GM04504 (cell line): ENCODE results near the gene PAK2.
"Not testable (repeated sequence)": the region's sequence is repeated elsewhere in the genome, so short reads cannot be mapped to it uniquely, and the experiment has no call there.

Experiments
- DNase-seq: peaks from one replicate; pipeline ENCODE4 v3.0.0-alpha.2; 2012; ENCODE audit warnings: low read depth

PAK2 gene

DNA sequence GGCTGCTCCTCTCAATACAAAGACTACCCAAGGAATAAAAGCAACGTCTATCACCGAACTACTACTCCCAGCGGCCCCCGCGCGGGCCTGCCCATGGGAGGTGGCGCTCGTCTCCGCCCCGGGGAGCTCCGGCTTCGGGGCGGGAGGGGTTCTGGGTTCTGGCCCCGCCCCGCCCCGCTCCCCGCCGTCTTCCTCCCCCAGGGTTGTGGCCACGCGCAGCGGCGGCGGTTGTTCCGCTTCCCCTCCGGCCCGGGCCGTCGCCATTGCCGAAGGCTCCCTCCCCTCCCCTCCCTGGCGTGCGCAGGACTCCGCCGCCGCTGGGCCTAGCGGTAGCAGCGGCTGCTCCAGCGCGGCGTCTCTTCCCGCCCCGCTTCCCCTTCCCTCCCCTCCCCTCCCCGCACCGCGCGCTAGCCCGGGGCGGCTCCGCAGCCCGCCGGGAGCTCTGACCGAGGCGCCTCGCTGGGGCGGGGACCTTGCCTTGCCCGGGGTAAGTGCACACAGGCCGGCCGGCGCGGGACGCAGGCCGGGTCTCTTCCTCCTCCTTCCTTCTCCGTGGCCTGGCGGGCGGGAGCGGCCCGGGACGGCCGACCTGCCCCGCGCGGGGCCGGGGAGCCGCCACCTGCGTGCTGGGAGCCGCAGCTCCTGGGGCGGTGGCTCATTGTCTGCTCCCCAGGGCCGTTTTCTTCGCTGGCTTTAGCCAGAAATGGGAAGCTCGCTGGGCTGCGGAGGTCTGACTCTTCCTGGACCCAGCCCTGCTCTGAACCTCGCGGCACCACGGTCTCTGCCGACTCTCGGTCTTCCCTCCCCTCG, at the start of gene PAK2:
PAK2 (plus strand) TSS at position 187 of the 810 bp plus-strand sequence. CDS start 42,790 bp downstream, outside the sequence.
- DNase-seq: peak; percentile 71

GRCh38 chr3:196689941-196690660, 49.6 kb upstream of the PAK2 start:
- DNase-seq: no peak

DNA sequence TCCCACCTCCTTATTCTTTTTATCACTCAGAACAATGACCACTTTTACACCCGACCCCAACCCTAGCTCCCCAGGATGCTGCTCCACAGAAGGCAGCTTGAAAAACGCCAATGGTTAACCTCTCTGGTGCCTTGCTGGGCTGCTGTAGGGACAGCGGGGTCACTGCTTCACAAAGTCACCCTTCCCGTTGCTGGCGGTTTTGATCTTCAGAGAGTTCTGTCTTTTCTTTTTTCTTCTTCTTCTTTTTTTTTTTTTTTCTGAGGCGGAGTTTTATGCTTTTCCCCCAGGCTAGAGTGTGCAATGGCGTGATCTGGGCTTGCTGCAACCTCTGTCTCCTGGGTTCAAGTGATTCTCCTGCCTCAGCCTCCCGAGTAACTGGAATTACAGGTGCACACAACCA, 48.3 kb upstream of the PAK2 start:
- DNase-seq: no peak

DNA sequence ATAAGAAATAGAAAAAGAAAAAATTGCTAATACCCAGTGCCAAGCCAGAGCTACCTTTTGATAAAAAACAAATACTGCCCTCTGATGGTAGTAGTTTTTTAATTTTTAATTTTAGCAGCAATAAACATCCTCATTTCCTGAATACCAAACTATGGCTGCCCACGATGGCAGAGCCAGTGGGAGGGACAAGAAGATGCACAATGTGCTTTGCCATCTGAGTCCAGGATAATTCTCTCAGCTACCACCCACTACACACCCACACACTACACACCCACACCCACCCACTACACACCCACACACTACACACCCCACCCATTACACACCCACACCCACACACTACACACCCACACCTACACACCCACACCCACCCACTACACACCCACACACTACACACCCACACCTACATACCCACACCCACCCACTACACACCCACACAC, 45.4 kb upstream of the PAK2 start:
- DNase-seq: no peak

DNA sequence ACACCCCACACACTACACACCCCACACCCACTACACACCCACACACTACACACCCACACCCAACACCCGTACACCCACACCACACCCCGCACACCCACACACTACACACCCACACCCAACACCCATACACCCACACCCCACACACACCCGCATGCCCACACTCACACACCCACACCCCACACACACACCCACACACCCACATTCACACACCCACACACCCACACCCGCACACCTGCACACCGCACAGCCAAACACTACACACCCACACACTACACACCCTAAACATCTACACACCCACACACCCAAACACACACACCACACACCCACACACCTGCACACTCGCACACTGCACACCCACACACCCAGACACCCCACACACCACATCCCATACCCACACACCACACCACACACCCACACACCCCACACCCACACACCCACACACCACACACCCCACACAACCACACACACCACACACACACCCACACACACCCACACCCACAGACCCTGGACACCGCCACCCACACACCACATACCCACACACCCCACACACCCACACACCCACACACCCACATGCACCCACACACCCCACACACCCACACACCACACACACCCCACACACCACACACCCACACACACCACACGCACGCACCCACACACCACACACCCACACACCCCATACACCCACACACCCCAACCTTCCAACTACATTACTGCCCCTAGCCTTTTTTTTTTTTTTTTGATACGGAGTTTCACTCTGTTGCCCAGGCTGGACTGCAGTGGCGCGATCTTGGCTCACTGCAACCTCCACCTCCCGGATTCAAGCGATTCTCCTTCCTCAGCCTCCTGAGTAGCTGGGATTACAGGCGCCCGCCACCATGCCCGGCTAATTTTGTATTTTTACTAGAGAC, 44.5 kb upstream of the PAK2 start:
- DNase-seq: no peak

DNA sequence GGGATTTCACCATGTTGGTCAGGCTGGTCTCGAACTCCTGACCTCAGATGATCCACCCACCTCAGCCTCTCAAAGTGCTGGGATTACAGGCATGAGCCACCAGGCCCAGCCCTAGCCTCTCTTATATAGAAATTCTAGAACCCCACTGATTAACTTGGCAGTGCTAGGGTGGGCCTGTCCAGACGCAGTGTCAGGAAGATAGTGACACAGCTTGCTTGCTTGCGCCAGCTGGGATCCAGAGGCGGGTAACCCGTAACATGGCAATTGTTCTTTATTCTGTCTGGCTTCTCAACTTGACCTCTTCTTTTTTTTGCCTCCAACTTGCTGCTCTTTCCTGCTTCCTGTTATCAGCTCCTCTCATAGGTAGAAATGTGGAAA, 43.8 kb upstream of the PAK2 start:
- no peak for DNase-seq

DNA sequence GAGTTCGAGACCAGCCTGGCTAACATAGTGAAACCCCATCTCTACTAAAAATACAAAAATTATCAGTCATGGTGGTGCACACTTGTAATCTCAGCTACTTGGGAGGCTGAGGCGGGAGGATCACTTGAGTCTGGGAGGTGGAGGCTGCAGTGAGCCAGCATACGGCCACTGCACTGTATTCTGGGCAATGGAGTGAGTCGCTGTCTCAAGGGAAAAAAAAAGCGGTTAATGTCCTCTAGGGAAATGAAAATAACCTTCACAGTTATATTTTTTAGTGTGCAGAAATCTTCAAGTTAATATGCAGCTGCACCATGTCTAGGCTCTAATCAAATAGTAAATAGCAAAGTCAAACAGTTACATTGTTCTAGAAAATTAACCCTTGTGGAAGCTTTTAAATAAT, 42.4 kb upstream of the PAK2 start:
- no peak for DNase-seq

GRCh38 chr3:196699749-196700148, 39.9 kb upstream of the PAK2 start:
- DNase-seq: no peak

DNA sequence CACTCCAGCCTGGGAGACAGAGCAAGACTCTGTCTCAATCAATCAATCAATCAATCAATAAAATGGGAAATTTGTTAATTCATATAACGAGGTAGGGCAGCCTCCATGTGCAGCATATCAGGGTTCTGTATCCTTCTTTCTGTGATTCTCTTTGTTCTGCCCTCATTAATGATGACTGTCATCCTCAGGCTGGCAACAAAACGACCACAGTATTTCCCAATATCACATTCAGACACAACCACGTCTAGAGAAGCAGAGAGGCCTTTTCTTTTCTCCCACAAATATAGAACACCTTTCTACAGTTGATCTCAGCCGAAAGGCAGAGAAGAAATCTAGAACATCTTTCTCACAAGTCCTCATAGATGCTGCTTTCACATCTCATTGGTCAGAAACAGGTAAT, 38.9 kb upstream of the PAK2 start:
- no peak for DNase-seq

- DNase-seq: no peak
Measured at GRCh38 chr3:196706327-196706726, 33.3 kb upstream of the PAK2 start.

- DNase-seq: no peak
Measured at GRCh38 chr3:196706731-196707130, 32.9 kb upstream of the PAK2 start.

GRCh38 chr3:196707566-196707965, 32.1 kb upstream of the PAK2 start:
- no peak for DNase-seq

GRCh38 chr3:196708467-196708866, 31.2 kb upstream of the PAK2 start:
- DNase-seq: no peak

GRCh38 chr3:196711838-196712513, 27.7 kb upstream of the PAK2 start, which contains the start of the genes CEP19 and PIGX:
Gene CEP19 (minus strand): TSS chr3:196712250. CDS start chr3:196708657, 3,593 bp downstream.
Gene PIGX (plus strand): TSS chr3:196712377.
- peak; percentile 77 for DNase-seq

DNA sequence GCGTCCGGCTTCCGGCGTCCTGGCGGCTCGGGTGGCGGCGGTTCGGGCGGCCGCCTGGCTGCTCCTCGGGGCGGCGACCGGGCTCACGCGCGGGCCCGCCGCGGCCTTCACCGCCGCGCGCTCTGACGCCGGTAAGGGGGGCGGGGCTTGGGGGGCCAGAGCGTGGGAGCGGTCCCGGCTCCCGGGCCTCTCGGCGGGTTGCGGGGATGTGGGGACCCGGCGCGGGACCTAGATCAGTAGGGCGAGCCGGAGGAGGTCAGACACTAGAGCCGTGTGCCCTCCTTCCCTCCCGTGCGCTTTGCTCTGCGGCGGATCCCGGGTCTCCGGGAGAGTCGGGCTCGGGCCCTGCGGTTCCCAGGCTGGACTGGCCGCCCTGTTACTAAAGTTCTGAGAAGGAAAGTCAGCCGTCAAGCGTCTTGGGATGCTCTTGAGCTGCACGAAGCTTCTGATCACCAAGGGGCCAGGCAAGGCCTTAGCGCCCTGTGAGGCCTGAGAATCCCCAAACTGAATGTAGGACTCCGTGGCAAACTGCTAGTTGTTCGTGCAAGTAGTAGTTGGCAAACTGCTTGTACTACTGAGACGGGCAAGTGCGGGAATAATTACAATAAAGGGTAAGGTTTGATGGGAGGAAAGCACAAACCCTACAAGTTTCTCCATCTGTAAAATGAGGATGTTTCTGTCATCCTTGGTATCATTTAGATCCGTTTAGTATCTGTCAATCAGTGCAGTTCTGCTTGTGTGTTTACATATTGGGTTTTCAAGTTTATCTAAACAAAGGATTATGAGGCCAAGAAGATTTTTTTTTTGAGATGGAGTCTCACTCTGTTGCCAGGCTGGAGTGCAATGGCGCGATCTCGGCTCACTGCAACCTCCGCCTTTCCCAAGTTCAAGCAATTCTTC, 26.9 kb upstream of the PAK2 start:
- peak; percentile 46 for DNase-seq

GRCh38 chr3:196717162-196717561, 22.5 kb upstream of the PAK2 start:
- not testable (repeated sequence) for DNase-seq

GRCh38 chr3:196721097-196721496, 18.6 kb upstream of the PAK2 start:
- no peak for DNase-seq

DNA sequence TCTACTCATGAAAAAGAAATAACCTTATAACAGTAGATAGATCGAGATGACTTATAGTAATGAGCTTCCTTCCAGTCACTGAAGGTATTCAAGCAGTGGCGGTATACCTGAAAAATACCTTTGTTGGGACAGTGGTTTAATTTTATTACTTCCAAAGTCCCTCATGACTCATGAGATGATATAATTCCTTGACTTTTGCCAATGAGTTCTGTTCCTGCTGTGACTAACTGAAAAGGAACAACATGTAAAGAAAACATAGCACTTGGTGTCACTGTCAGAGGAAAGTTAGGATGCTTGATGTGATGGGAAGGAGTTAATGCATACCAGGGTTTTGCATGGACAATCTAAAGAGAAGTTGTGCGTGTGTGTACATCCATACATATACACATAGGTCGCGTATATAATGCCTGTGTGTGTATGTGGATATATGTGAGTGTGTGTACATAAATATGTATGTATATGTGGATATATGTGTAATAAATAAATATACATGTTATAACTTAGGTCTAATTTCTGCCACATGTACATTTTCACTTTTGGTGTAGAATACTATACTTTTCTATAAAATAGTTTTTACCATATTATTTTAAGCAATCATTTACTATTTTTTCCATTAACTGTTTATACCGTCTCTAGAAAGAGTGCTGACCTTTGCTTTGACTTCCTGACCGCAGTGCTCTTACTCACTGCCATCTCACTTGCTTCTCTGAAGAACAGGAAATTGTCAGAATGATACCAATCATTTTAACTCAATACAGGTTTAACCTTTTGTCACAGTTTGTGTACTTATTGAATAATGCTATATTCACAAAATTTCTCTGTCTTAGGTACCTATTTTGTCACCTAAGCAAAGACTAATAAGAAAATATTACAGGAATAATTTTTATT, 12.6 kb upstream of the PAK2 start:
- no peak for DNase-seq

GRCh38 chr3:196735751-196736150, 3.9 kb upstream of the PAK2 start:
- DNase-seq: no peak
